ENCODE measurements around the gene INPP5B.
A peak's percentile ranks its signal among the peaks of the same experiment; 100 is the strongest.
"Not testable (repeated sequence)": the region's sequence is repeated elsewhere in the genome, so short reads cannot be mapped to it uniquely, and the experiment has no call there.

INPP5B gene

GRCh38 chr1:37910886-37911285 lies 36.0 kb downstream of the INPP5B start:
- DNase-seq = not testable (repeated sequence)

- not testable (repeated sequence) for DNase-seq
Measured at GRCh38 chr1:37908531-37908930, 38.3 kb downstream of the INPP5B start.

GRCh38 chr1:37907416-37908125 lies 39.3 kb downstream of the INPP5B start:
- not testable (repeated sequence) for DNase-seq

- not testable (repeated sequence) for DNase-seq
Measured at GRCh38 chr1:37906591-37906990, 40.3 kb downstream of the INPP5B start.

- DNase-seq = no peak
Measured at GRCh38 chr1:37905727-37906126, 41.1 kb downstream of the INPP5B start.

GRCh38 chr1:37903921-37904320 lies 42.9 kb downstream of the INPP5B start:
- not testable (repeated sequence) for DNase-seq

- no peak for DNase-seq
Measured at GRCh38 chr1:37902983-37903382, 43.9 kb downstream of the INPP5B start.

- no peak for DNase-seq
Measured at GRCh38 chr1:37901893-37902225, 45.0 kb downstream of the INPP5B start.

GRCh38 chr1:37901191-37901892 lies 45.5 kb downstream of the INPP5B start:
- DNase-seq = peak; percentile 54

GRCh38 chr1:37897563-37897962 lies 49.3 kb downstream of the INPP5B start:
- DNase-seq = not testable (repeated sequence)

GRCh38 chr1:37893673-37894072 lies 53.2 kb downstream of the INPP5B start:
- DNase-seq = no peak

GRCh38 chr1:37892151-37893047 lies 54.5 kb downstream of the INPP5B start:
- no peak for DNase-seq

- peak; percentile 10 for DNase-seq
Measured at GRCh38 chr1:37890378-37891014, 56.4 kb downstream of the INPP5B start.

- DNase-seq = no peak
Measured at GRCh38 chr1:37888022-37888700, 58.7 kb downstream of the INPP5B start.

- DNase-seq = no peak
Measured at GRCh38 chr1:37884145-37884544, 62.7 kb downstream of the INPP5B start.

- DNase-seq = peak; percentile 5
Measured at GRCh38 chr1:37883671-37884070, 63.2 kb downstream of the INPP5B start.

GRCh38 chr1:37879865-37880264 lies 67.0 kb downstream of the INPP5B start:
- DNase-seq = no peak

- DNase-seq = no peak
Measured at GRCh38 chr1:37878071-37878470, 68.8 kb downstream of the INPP5B start.

- DNase-seq = no peak
Measured at GRCh38 chr1:37875833-37876232, 71.0 kb downstream of the INPP5B start.

- DNase-seq = no peak
Measured at GRCh38 chr1:37872692-37873091, 74.2 kb downstream of the INPP5B start.

- DNase-seq = no peak
Measured at GRCh38 chr1:37868466-37868865, 78.4 kb downstream of the INPP5B start.

GRCh38 chr1:37867784-37868183 lies 79.1 kb downstream of the INPP5B start:
- no peak for DNase-seq
